Hepatocyte (in vitro differentiated cells): Measurements from ENCODE around the gene JAML. TPM values are rescaled to one million over a fixed set of nuclear protein-coding genes. Genes with fewer than 3 reads are reported as not detected.

Experiments used
- DNase-seq: peaks from one replicate; pipeline ENCODE4 v3.0.0-alpha.2; 2016; ENCODE audit warnings: low spot score
- H2AFZ ChIP-seq: fragments of 200-600 bp; sonication (generic); 2 replicates; pipeline ENCODE4 v1.6.0; 2016; ENCODE audit warnings: antibody characterized with exemption, mild to moderate bottlenecking
- H3K27ac ChIP-seq: fragments of 200-600 bp; sonication (generic); 2 replicates; pipeline ENCODE4 v1.5.1; 2016; ENCODE audit warnings: mild to moderate bottlenecking
- H3K27me3 ChIP-seq: fragments of 200-600 bp; sonication (generic); 2 replicates; pipeline ENCODE4 v1.6.1; 2016
- H3K36me3 ChIP-seq: fragments of 200-600 bp; sonication (generic); replicated peaks from 2 replicates; pipeline ENCODE4 v1.5.1; 2016; ENCODE audit warnings: low read depth; ENCODE audit not compliant: insufficient read depth
- H3K4me1 ChIP-seq: fragments of 200-600 bp; sonication (generic); 2 replicates; pipeline ENCODE4 v1.5.1; 2016; ENCODE audit warnings: mild to moderate bottlenecking, moderate library complexity; ENCODE audit not compliant: insufficient read depth
- H3K4me2 ChIP-seq: fragments of 200-600 bp; sonication (generic); 2 replicates; pipeline ENCODE4 v1.6.0; 2016
- H3K4me3 ChIP-seq: fragments of 200-600 bp; sonication (generic); 2 replicates; pipeline ENCODE4 v1.5.1; 2016; ENCODE audit warnings: mild to moderate bottlenecking
- H3K79me2 ChIP-seq: fragments of 200-600 bp; sonication (generic); 2 replicates; pipeline ENCODE4 v1.6.0; 2017; ENCODE audit warnings: mild to moderate bottlenecking
- H3K9me2 ChIP-seq: fragments of 200-600 bp; sonication (generic); replicated peaks from 2 replicates; pipeline ENCODE4 v1.6.0; 2017; ENCODE audit warnings: mild to moderate bottlenecking; ENCODE audit not compliant: insufficient read depth
- H3K9me3 ChIP-seq: fragments of 200-600 bp; sonication (generic); 2 replicates; pipeline ENCODE4 v1.5.1; 2016; ENCODE audit warnings: low read depth, mild to moderate bottlenecking
- H4K20me1 ChIP-seq: fragments of 200-600 bp; sonication (generic); 2 replicates; pipeline ENCODE4 v1.6.0; 2016; ENCODE audit warnings: mild to moderate bottlenecking; ENCODE audit not compliant: insufficient read depth, poor library complexity, severe bottlenecking
- EZH2 ChIP-seq: fragments of 200-600 bp; sonication (generic); IDR thresholded peaks from 2 replicates; pipeline ENCODE4 v1.6.1; 2016; ENCODE audit warnings: antibody characterized with exemption, mild to moderate bottlenecking, borderline replicate concordance
- EZH2phosphoT487 ChIP-seq: fragments of 200-600 bp; sonication (generic); IDR thresholded peaks from one replicate; pipeline ENCODE4 v1.6.1; 2018; ENCODE audit warnings: antibody characterized with exemption, mild to moderate bottlenecking, low read depth, moderate library complexity; ENCODE audit not compliant: unreplicated experiment, severe bottlenecking
- WGBS: methylation state at CpG from one replicate; pipeline ENCODE4 v1.1.6; 2016; ENCODE audit warnings: low lambda C conversion rate; ENCODE audit errors: missing lambda C conversion rate; 5-methylcytosine and 5-hydroxymethylcytosine counted together
- polyA plus RNA-seq: library from polyadenylated mRNA; unstranded; fragments of >200 nt; fragmentation: Nextera tagmentation; extraction: Ambion mirVana; gene quantifications from 2 replicates; pipeline ENCODE4 v1.2.1, GENCODE V29; 2016
- total RNA-seq: library from RNA; depleted of rRNA; stranded (reverse); fragments of >200 nt; gene quantifications from 2 replicates; pipeline ENCODE4 v1.2.3, GENCODE V29; 2014
- TF ChIP-seq, protein P1 (sequence below): fragments of 200-600 bp; sonication (generic); IDR thresholded peaks from 2 replicates; pipeline ENCODE4 v1.5.1; 2016; ENCODE audit warnings: antibody characterized with exemption, mild to moderate bottlenecking; ENCODE audit not compliant: poor library complexity

Gene JAML
- total and polyA plus RNA-seq, 2 experiments from 2014 or later: 5.3 to 5.9 TPM

- no peak overlapping the region for H3K4me3 ChIP-seq
- peaks cover 28% of the 10 kb centered on the region for H3K4me1 ChIP-seq
- no peaks in the 10 kb centered on the region for H4K20me1 ChIP-seq
- H3K9me2 ChIP-seq: no peaks in the 10 kb centered on the region
- H3K79me2 ChIP-seq: no peaks in the 10 kb centered on the region
- H3K36me3 ChIP-seq: no peaks in the 10 kb centered on the region
- WGBS: 81% methylated on average over 2 of the region's 2 CpGs
- no peaks in the 10 kb centered on the region for H3K27me3 ChIP-seq
- TF ChIP-seq, protein P1, sequence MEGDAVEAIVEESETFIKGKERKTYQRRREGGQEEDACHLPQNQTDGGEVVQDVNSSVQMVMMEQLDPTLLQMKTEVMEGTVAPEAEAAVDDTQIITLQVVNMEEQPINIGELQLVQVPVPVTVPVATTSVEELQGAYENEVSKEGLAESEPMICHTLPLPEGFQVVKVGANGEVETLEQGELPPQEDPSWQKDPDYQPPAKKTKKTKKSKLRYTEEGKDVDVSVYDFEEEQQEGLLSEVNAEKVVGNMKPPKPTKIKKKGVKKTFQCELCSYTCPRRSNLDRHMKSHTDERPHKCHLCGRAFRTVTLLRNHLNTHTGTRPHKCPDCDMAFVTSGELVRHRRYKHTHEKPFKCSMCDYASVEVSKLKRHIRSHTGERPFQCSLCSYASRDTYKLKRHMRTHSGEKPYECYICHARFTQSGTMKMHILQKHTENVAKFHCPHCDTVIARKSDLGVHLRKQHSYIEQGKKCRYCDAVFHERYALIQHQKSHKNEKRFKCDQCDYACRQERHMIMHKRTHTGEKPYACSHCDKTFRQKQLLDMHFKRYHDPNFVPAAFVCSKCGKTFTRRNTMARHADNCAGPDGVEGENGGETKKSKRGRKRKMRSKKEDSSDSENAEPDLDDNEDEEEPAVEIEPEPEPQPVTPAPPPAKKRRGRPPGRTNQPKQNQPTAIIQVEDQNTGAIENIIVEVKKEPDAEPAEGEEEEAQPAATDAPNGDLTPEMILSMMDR: no peak
- TF ChIP-seq EZH2phosphoT487: no peak
- no peak for TF ChIP-seq EZH2
- H3K9me3 ChIP-seq: no peaks in the 10 kb centered on the region
- H3K27ac ChIP-seq: peak overlapping the region; percentile 98
- no peak overlapping the region for H2AFZ ChIP-seq
- no peak for DNase-seq
- H3K4me2 ChIP-seq: peak overlapping the region; percentile 14
These were observed 22.8 kb downstream of the JAML start for GRCh38 chr11:118201966-118202365.

- no peak for DNase-seq
- H4K20me1 ChIP-seq: no peaks in the 10 kb centered on the region
- H3K36me3 ChIP-seq: no peaks in the 10 kb centered on the region
- peaks cover 28% of the 10 kb centered on the region for H3K4me1 ChIP-seq
- H3K4me2 ChIP-seq: no peak overlapping the region
- TF ChIP-seq, protein P1: no peak
- TF ChIP-seq EZH2phosphoT487: no peak
- H2AFZ ChIP-seq: no peak overlapping the region
- H3K4me3 ChIP-seq: no peak overlapping the region
- no peaks in the 10 kb centered on the region for H3K9me3 ChIP-seq
- H3K79me2 ChIP-seq: no peaks in the 10 kb centered on the region
- no peaks in the 10 kb centered on the region for H3K27me3 ChIP-seq
- no peaks in the 10 kb centered on the region for H3K9me2 ChIP-seq
- peak overlapping the region; percentile 98 for H3K27ac ChIP-seq
- WGBS: 92% methylated on average over 9 of the region's 9 CpGs
These were observed 23.7 kb downstream of the JAML start for GRCh38 chr11:118200901-118201680.

GRCh38 chr11:118200497-118200896 lies 24.3 kb downstream of the JAML start:
- 91% methylated on average over 5 of the region's 5 CpGs for WGBS
- Histone ChIP-seq H3K4me3 (no peak overlapping the region), H3K27ac (no peak overlapping the region), H3K27me3 (no peaks in the 10 kb centered on the region), H3K79me2 (no peaks in the 10 kb centered on the region), H3K4me2 (no peak overlapping the region), H2AFZ (no peak overlapping the region), H3K9me2 (no peaks in the 10 kb centered on the region), H3K36me3 (no peaks in the 10 kb centered on the region), H4K20me1 (no peaks in the 10 kb centered on the region), H3K4me1 (peaks cover 33% of the 10 kb centered on the region), H3K9me3 (no peaks in the 10 kb centered on the region)
- TF ChIP-seq EZH2: no peak
- no peak for TF ChIP-seq EZH2phosphoT487
- TF ChIP-seq, protein P1: no peak
- DNase-seq: no peak
